Type B pancreatic cell (in vitro differentiated cells): ENCODE data around the gene DOCK3. TPM values are rescaled to one million over a fixed set of nuclear protein-coding genes. Genes with fewer than 3 reads are reported as not detected.
"Not testable (repeated sequence)": the region's sequence is repeated elsewhere in the genome, so short reads cannot be mapped to it uniquely, and the experiment has no call there.

ENCODE experiments used
- DNase-seq: peaks from one replicate; pipeline ENCODE4 v3.0.0; 2021; ENCODE audit warnings: mixed read lengths; ENCODE audit not compliant: unreplicated experiment; ENCODE audit errors: extremely low spot score
- H3K27ac Mint-ChIP-seq: 2 replicates; pipeline ENCODE4 v1.8.0; 2021; ENCODE audit warnings: mild to moderate bottlenecking, mixed read lengths
- H3K27me3 Mint-ChIP-seq: 2 replicates; pipeline ENCODE4 v1.8.0; 2021; ENCODE audit warnings: mixed read lengths
- H3K36me3 Mint-ChIP-seq: 2 replicates; pipeline ENCODE4 v1.8.0; 2021; ENCODE audit warnings: mixed read lengths
- H3K4me1 Mint-ChIP-seq: one replicate; pipeline ENCODE4 v1.8.0; 2021; ENCODE audit warnings: mixed read lengths; ENCODE audit not compliant: unreplicated experiment
- H3K4me3 Mint-ChIP-seq: 2 replicates; pipeline ENCODE4 v1.8.0; 2021; ENCODE audit warnings: mild to moderate bottlenecking, mixed read lengths
- H3K9me3 Mint-ChIP-seq: 2 replicates; pipeline ENCODE4 v1.8.0; 2021; ENCODE audit warnings: mixed read lengths
- total RNA-seq: library from RNA; stranded (reverse); gene quantifications from 2 replicates; pipeline ENCODE4 v1.2.1, GENCODE V29; 2021; ENCODE audit warnings: low replicate concordance
- TF ChIP-seq, protein P1 (sequence below): fragments of 200-600 bp; sonication (generic); conservative IDR thresholded peaks from 2 replicates; pipeline ENCODE4 v1.5.0; 2021; ENCODE audit warnings: antibody characterized with exemption, mild to moderate bottlenecking

The DOCK3 gene
- total RNA-seq, 1 donor from 2014 or later: 5.9 TPM

DNA sequence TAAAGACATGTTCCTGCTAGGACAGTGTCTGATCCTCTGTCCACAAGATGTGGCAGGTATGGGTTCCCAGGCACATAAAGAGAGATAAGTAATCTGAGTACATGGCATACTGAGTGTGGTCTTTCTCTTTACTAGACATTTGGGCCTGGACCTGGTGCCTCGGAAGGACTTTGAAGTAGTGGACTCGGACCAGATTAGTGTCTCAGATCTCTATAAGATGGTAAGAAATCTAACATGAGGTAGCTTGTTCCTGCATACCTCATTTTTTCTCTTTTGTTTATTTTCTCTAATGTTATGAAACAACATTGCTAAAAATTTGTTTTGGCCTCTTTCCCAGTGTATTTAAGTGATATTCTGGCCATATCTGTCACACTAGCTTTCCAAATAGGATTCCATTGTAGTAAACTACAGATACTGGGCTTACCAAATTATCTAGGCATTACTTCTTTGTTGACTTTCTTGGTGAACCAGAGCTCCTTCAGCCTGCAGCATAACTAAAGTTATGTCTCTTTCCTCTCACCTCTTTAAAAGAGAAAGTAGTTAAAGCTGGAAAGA, 400.6 kb downstream of the DOCK3 start:
- no peak overlapping the region for H3K4me3 Mint-ChIP-seq
- DNase-seq: no peak
- TF ChIP-seq, protein P1, sequence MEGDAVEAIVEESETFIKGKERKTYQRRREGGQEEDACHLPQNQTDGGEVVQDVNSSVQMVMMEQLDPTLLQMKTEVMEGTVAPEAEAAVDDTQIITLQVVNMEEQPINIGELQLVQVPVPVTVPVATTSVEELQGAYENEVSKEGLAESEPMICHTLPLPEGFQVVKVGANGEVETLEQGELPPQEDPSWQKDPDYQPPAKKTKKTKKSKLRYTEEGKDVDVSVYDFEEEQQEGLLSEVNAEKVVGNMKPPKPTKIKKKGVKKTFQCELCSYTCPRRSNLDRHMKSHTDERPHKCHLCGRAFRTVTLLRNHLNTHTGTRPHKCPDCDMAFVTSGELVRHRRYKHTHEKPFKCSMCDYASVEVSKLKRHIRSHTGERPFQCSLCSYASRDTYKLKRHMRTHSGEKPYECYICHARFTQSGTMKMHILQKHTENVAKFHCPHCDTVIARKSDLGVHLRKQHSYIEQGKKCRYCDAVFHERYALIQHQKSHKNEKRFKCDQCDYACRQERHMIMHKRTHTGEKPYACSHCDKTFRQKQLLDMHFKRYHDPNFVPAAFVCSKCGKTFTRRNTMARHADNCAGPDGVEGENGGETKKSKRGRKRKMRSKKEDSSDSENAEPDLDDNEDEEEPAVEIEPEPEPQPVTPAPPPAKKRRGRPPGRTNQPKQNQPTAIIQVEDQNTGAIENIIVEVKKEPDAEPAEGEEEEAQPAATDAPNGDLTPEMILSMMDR: no peak
- no peaks in the 10 kb centered on the region for H3K36me3 Mint-ChIP-seq
- H3K4me1 Mint-ChIP-seq: no peaks in the 10 kb centered on the region
- H3K9me3 Mint-ChIP-seq: no peaks in the 10 kb centered on the region
- no peak overlapping the region for H3K27ac Mint-ChIP-seq
- H3K27me3 Mint-ChIP-seq: no peaks in the 10 kb centered on the region

GRCh38 chr3:51082363-51082762, 407.6 kb downstream of the DOCK3 start:
- Mint-ChIP-seq H3K4me3 (no peak overlapping the region), H3K27ac (no peak overlapping the region), H3K27me3 (no peaks in the 10 kb centered on the region), H3K9me3 (peaks cover 18% of the 10 kb centered on the region), H3K4me1 (no peaks in the 10 kb centered on the region), H3K36me3 (peaks cover 6% of the 10 kb centered on the region)
- TF ChIP-seq, protein P1: no peak
- DNase-seq: no peak

GRCh38 chr3:51083490-51083889, 408.8 kb downstream of the DOCK3 start:
- Mint-ChIP-seq H3K4me1 (no peaks in the 10 kb centered on the region), H3K27ac (no peak overlapping the region), H3K36me3 (peaks cover 6% of the 10 kb centered on the region), H3K9me3 (peaks cover 18% of the 10 kb centered on the region), H3K27me3 (no peaks in the 10 kb centered on the region), H3K4me3 (no peak overlapping the region)
- TF ChIP-seq, protein P1: no peak
- DNase-seq: no peak

DNA sequence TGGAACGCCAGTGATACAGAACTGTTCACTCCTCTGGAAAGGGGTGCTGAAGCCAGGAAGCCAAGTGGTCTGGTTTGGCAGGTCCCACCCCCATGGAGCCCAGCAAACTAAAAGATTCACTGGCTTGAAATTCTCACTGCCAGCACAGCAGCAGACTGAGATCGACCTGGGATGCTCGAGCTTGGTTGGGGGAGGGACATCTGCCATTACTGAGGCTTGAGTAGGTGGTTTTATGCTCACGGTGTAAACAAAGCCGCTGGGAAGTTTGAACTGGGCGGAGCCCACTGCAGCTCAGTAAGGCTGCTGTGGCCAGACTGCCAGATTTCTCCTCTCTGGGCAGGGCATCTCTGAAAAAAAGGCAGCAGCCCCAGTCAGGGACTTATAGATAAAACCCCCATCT, 417.4 kb downstream of the DOCK3 start:
- not testable (repeated sequence) for H3K36me3 Mint-ChIP-seq, H3K27me3 Mint-ChIP-seq, H3K4me1 Mint-ChIP-seq, H3K9me3 Mint-ChIP-seq, H3K27ac Mint-ChIP-seq, H3K4me3 Mint-ChIP-seq, DNase-seq

GRCh38 chr3:51094838-51095237, 420.1 kb downstream of the DOCK3 start:
- not testable (repeated sequence) for H3K4me3 Mint-ChIP-seq, H3K9me3 Mint-ChIP-seq, H3K27ac Mint-ChIP-seq, H3K4me1 Mint-ChIP-seq, H3K36me3 Mint-ChIP-seq, DNase-seq, H3K27me3 Mint-ChIP-seq

DNA sequence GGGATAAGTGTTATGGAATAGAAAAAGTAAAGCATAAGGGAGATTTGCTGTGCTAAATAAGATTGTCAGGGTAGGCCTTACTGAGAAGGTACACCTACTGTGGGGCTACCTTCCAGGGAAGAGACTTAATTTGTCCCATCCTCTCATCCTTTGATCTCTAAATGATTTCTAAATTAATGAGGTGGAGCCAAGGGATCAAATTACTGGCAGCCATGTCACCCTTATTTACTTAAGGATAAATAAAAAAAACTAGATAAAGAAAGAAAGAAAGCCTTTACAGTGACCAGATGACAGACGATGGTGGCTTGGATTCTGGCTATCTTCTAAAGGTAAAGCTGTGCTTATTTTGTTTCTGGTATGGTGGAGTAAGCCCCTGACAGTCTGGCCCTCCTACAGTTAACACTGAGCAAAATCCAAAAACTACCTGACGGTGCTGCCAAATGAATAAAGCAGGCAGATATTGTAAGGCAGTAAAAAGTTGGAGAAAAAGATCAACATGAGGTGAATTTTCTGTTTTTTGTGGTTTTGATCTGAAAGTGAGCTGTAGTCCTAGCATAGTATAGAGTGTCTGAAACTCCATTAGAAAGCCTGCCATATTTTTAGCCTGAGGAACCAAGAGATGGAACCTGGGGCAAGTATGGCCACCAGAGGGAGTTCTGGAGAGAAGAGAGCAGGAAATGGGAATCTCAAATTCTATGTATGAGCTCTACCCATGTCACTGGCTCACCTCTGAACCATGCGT, 425.2 kb downstream of the DOCK3 start:
- H3K36me3 Mint-ChIP-seq: no peaks in the 10 kb centered on the region
- DNase-seq: no peak
- H3K27ac Mint-ChIP-seq: no peak overlapping the region
- H3K4me1 Mint-ChIP-seq: peaks cover 5% of the 10 kb centered on the region
- no peaks in the 10 kb centered on the region for H3K27me3 Mint-ChIP-seq
- TF ChIP-seq, protein P1: peak; percentile 86
- H3K9me3 Mint-ChIP-seq: peaks cover 5% of the 10 kb centered on the region
- no peak overlapping the region for H3K4me3 Mint-ChIP-seq

DNA sequence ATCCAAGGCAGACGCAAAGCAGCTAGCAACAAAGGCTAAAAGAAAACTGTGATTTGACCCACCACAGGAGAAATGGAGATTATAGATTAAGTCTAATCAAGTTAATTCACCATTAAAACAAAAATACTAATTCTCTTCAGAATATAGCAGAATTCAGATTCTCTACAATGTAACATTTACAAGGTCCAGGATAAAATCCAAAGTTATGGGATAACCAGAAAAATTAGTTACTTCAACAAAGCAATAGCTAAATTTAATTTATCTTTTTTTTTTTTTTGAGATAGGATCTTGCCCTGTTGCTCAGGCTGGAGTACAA, 425.8 kb downstream of the DOCK3 start:
- Mint-ChIP-seq H3K9me3 (peaks cover 5% of the 10 kb centered on the region), H3K36me3 (peaks cover 2% of the 10 kb centered on the region), H3K4me1 (peaks cover 5% of the 10 kb centered on the region), H3K27ac (no peak overlapping the region), H3K27me3 (no peaks in the 10 kb centered on the region), H3K4me3 (no peak overlapping the region)
- DNase-seq: no peak
- TF ChIP-seq, protein P1: peak; percentile 8
